IMR-90 (cell line): ENCODE data around the gene VSNL1. TPM values are rescaled to one million over a fixed set of nuclear protein-coding genes. Genes with fewer than 3 reads are reported as not detected.

ENCODE experiments used
- ATAC-seq: fragments of 200-7000 bp; cut with Tn5 transposase; 2 replicates; pipeline ENCODE4 v1.9.1; 2020; ENCODE audit warnings: low read depth, mild to moderate bottlenecking, moderate library complexity
- BruUV-seq: library from RNA; stranded (reverse); fragments of 400-500 nt; replicated peaks from 2 replicates; lab custom pipeline; 2021; lab: Mats Ljungman, UMichigan
- CTCF ChIA-PET: fragments of 300-600 bp; formaldehyde crosslinking; extraction: SDS; loops from one replicate; lab custom pipeline; 2021; ENCODE audit warnings: antibody characterized with exemption; lab: Yijun Ruan, JAX
- POLR2A ChIA-PET: fragments of 300-600 bp; sonication (Branson Sonifier 250); formaldehyde crosslinking; loops from one replicate; lab custom pipeline; 2022; ENCODE audit warnings: antibody characterized with exemption; ENCODE audit not compliant: unreplicated experiment; lab: Charles Lee
- DNase-seq: peaks from one replicate; pipeline ENCODE4 v3.0.0; 2013
- H2AFZ ChIP-seq: replicated peaks from 2 replicates; pipeline ENCODE3; 2013; ENCODE audit warnings: low read length, mild to moderate bottlenecking; ENCODE audit not compliant: poor library complexity
- H2AK5ac ChIP-seq: 2 replicates; pipeline ENCODE4 v1.6.1; 2013; ENCODE audit warnings: low read depth, low read length, inconsistent platforms
- H2AK9ac ChIP-seq: replicated peaks from 2 replicates; pipeline ENCODE3; 2013; ENCODE audit warnings: mild to moderate bottlenecking, low read depth, low read length, moderate library complexity; ENCODE audit not compliant: poor library complexity
- H2BK120ac ChIP-seq: 2 replicates; pipeline ENCODE4 v1.6.1; 2013; ENCODE audit warnings: low read depth, low read length, inconsistent platforms
- H2BK15ac ChIP-seq: 3 replicates; pipeline ENCODE4 v1.6.1; 2013; ENCODE audit warnings: low read depth, low read length, inconsistent platforms
- H2BK20ac ChIP-seq: 2 replicates; pipeline ENCODE4 v1.6.1; 2013; ENCODE audit warnings: low read depth, mild to moderate bottlenecking, inconsistent platforms, low read length, moderate library complexity
- H2BK5ac ChIP-seq: 2 replicates; pipeline ENCODE4 v1.6.1; 2013; ENCODE audit warnings: mild to moderate bottlenecking, low read depth, low read length, inconsistent platforms; ENCODE audit not compliant: poor library complexity, severe bottlenecking
- H3K14ac ChIP-seq: replicated peaks from 2 replicates; pipeline ENCODE4 v1.6.1; 2013; ENCODE audit warnings: low read depth, low read length, inconsistent platforms
- H3K18ac ChIP-seq: 2 replicates; pipeline ENCODE4 v1.6.1; 2013; ENCODE audit warnings: low read depth, low read length, control low read depth
- H3K23ac ChIP-seq: 2 replicates; pipeline ENCODE4 v1.6.1; 2013; ENCODE audit warnings: low read depth, low read length, inconsistent platforms
- H3K27ac ChIP-seq: 2 replicates; pipeline ENCODE4 v1.5.1; 2013; ENCODE audit warnings: mild to moderate bottlenecking, control low read depth, low read length; ENCODE audit not compliant: insufficient read depth
- H3K27me3 ChIP-seq: 2 replicates; pipeline ENCODE4 v1.6.1; 2013; ENCODE audit warnings: low read length; ENCODE audit not compliant: control insufficient read depth, insufficient read depth
- H3K36me3 ChIP-seq: 2 replicates; pipeline ENCODE4 v1.6.1; 2013; ENCODE audit warnings: low read length, mixed read lengths; ENCODE audit not compliant: control insufficient read depth, insufficient read depth
- H3K4ac ChIP-seq: 2 replicates; pipeline ENCODE4 v1.6.1; 2013; ENCODE audit warnings: low read depth, low read length, inconsistent platforms
- H3K4me1 ChIP-seq: 2 replicates; pipeline ENCODE4 v1.6.1; 2013; ENCODE audit warnings: low read length, mixed read lengths; ENCODE audit not compliant: control insufficient read depth, insufficient read depth
- H3K4me2 ChIP-seq: 2 replicates; pipeline ENCODE4 v1.6.1; 2013; ENCODE audit warnings: low read depth, mild to moderate bottlenecking, control low read depth, low read length, moderate library complexity
- H3K4me3 ChIP-seq: 2 replicates; pipeline ENCODE4 v1.5.1; 2013; ENCODE audit warnings: low read depth, mild to moderate bottlenecking, control low read depth, low read length, moderate library complexity; ENCODE audit not compliant: insufficient read depth
- H3K56ac ChIP-seq: 2 replicates; pipeline ENCODE4 v1.6.1; 2013; ENCODE audit warnings: low read length, inconsistent platforms; ENCODE audit not compliant: insufficient read depth; ENCODE audit errors: extremely low read depth
- H3K79me1 ChIP-seq, 2 experiments: 2 replicates each; pipeline ENCODE4 v1.6.1; 2013; ENCODE audit warnings: low read length in 2 of 2, inconsistent platforms in 1 of 2, low read depth in 1 of 2
- H3K9ac ChIP-seq: 2 replicates; pipeline ENCODE4 v1.6.1; 2013; ENCODE audit warnings: low read depth, low read length, control low read depth
- H3K9me1 ChIP-seq: 2 replicates; pipeline ENCODE4 v1.6.1; 2013; ENCODE audit warnings: low read length, inconsistent platforms; ENCODE audit not compliant: insufficient read depth
- H3K9me3 ChIP-seq: 2 replicates; pipeline ENCODE4 v1.6.1; 2013; ENCODE audit warnings: low read length; ENCODE audit not compliant: control insufficient read depth, insufficient read depth
- H4K20me1 ChIP-seq: 2 replicates; pipeline ENCODE4 v1.6.1; 2013; ENCODE audit warnings: low read length, inconsistent platforms; ENCODE audit not compliant: insufficient read depth
- H4K5ac ChIP-seq: 2 replicates; pipeline ENCODE4 v1.6.1; 2013; ENCODE audit warnings: mild to moderate bottlenecking, low read depth, low read length, control low read depth
- H4K8ac ChIP-seq, 2 experiments: 2 replicates each; pipeline ENCODE4 v1.6.1; 2013; ENCODE audit warnings: low read depth in 2 of 2, low read length in 2 of 2, control low read depth in 1 of 2, inconsistent platforms in 1 of 2
- H4K91ac ChIP-seq: 2 replicates; pipeline ENCODE4 v1.6.1; 2013; ENCODE audit warnings: low read depth, low read length, inconsistent platforms; ENCODE audit not compliant: insufficient read depth
- MXI1 ChIP-seq: IDR thresholded peaks from 2 replicates; pipeline ENCODE4 v1.6.1; 2012; ENCODE audit warnings: low read depth, mild to moderate bottlenecking, low read length, moderate library complexity, borderline replicate concordance
- WGBS, 2 experiments: methylation state at CpG; one replicate each; pipeline versions ENCODE4 v1.1.5 to v1.1.7; 2013; ENCODE audit warnings: missing lambda C conversion rate in 2 of 2; ENCODE audit not compliant: insufficient read length in 1 of 2; ENCODE audit errors: extremely low coverage in 2 of 2; 5-methylcytosine and 5-hydroxymethylcytosine counted together
- dilution Hi-C: fragments of 300-500 bp; cut with HindIII; formaldehyde crosslinking; loops from one replicate; pipeline ENCODE4 v1.14.3; 2018; ENCODE audit warnings: low sequenced_read_pairs; ENCODE audit not compliant: unreplicated experiment
- in situ Hi-C: fragments of 300-500 bp; cut with MboI; formaldehyde crosslinking; loops from 3 replicates; pipeline ENCODE4 v1.14.3; 2019; ENCODE audit warnings: low sequenced_read_pairs, inconsistent platforms, mixed read lengths
- intact Hi-C: fragments of 100-400 bp; cut with micrococcal nuclease; formaldehyde crosslinking; loops from 2 replicates; pipeline ENCODE4 v1.10.0; 2022
- polyA plus RNA-seq, 3 experiments: library from polyadenylated mRNA; depleted of rRNA; stranded (reverse); fragments of >200 nt; gene quantifications; 2 replicates each; pipeline ENCODE4 v1.2.3, GENCODE V29; 2012; ENCODE audit warnings: low replicate concordance in 1 of 3
- total RNA-seq: library from RNA; depleted of rRNA; stranded (reverse); fragments of >200 nt; gene quantifications from 2 replicates; pipeline ENCODE4 v1.2.3, GENCODE V29; 2012

The VSNL1 gene
- total and polyA plus RNA-seq, 2 of the 4 experiments (the other 2 are of a cell fraction): 0.32 to 0.36 TPM

- CTCF ChIA-PET: no interaction called here
Measured at GRCh38 chr2:17617955-17618354, 77.5 kb downstream of the VSNL1 start.

More at GRCh38 chr2:17617955-17618354, 77.5 kb downstream of the VSNL1 start:
- H3K27ac ChIP-seq: no peak overlapping the region
- H3K79me1 ChIP-seq: no peaks in the 10 kb centered on the region
- no peak overlapping the region for H2BK20ac ChIP-seq
- H2BK120ac ChIP-seq: no peak overlapping the region
- WGBS, 2 experiments: no CpG with 5 or more reads among the region's 1 CpG
- no peak overlapping the region for H3K23ac ChIP-seq
- no peak overlapping the region for H3K4me2 ChIP-seq
- H4K8ac ChIP-seq: no peak overlapping the region
- ATAC-seq: no peak
- no peak overlapping the region for H3K9ac ChIP-seq
- dilution Hi-C loops (no loop called here), in situ Hi-C loops (no loop called here), intact Hi-C loops (no loop called here)
- no peak overlapping the region for H2BK5ac ChIP-seq
- no peak overlapping the region for H3K4me3 ChIP-seq
- no TSS peak for BruUV-seq
- TF ChIP-seq MXI1: no peak
- no peak overlapping the region for H3K56ac ChIP-seq
- no peaks in the 10 kb centered on the region for H4K20me1 ChIP-seq
- H3K36me3 ChIP-seq: no peaks in the 10 kb centered on the region
- no peak overlapping the region for H4K91ac ChIP-seq
- peaks cover 11% of the 10 kb centered on the region; the same call in 1 of the 2 replicates for H3K9me1 ChIP-seq
- no peak for DNase-seq
- no peaks in the 10 kb centered on the region for H3K9me3 ChIP-seq
- no peak overlapping the region for H3K4ac ChIP-seq
- no peak overlapping the region for H2AFZ ChIP-seq
- H3K14ac ChIP-seq: no peak overlapping the region
- no peak overlapping the region for H2AK9ac ChIP-seq
- H3K27me3 ChIP-seq: no peaks in the 10 kb centered on the region
- no peak overlapping the region for H2BK15ac ChIP-seq
- POLR2A ChIA-PET: no interaction called here
- no peak overlapping the region for H3K18ac ChIP-seq
- no peak overlapping the region for H2AK5ac ChIP-seq
- peaks cover 6% of the 10 kb centered on the region; the same call in 1 of the 2 replicates for H3K4me1 ChIP-seq
- H4K5ac ChIP-seq: no peak overlapping the region
